NCI-H345 (cell line): ENCODE measurements around the gene SUMO2.
"Not testable (repeated sequence)": the region's sequence is repeated elsewhere in the genome, so short reads cannot be mapped to it uniquely, and the experiment has no call there.

ENCODE experiments used
- DNase-seq: peaks from one replicate; lab custom pipeline; 2025; lab: John Stamatoyannopoulos, UW

SUMO2 gene

DNA sequence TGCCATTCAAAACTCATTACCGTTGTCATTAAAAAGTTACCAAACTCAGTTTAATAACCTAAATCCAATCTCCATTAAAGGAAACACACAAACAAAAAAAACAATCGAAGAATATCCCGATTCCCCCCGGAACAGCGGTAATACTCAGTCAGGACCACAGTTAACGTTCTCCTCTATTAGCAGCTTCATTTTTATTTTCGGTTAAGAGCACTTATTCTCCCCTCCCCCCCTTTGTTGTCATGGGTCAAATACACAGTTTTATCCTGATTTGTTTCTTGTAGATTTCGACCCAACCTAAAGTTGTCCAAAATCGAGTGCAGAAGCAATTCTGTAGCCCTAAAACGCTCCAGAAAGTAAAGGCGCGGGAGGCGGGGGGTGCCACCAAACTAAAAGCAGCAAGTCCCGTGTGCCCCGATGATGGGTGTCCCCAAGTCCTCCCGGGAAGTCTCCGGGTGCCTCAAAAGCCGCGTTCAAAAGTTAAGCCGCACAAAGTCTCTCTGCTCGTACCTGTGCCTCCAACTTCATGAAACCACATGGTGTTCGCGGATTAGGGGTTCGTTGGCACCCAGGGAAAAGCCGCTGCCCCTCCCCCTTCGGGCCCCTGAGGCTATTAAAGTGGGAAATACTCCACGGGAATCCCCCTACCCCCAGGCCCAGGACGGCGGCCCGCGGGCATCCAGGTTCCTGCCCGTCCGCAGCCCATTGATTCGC, 996 bp downstream of the SUMO2 start:
- DNase-seq, result peak; percentile 12

- DNase-seq, result no peak
Measured at GRCh38 chr17:75181110-75181509, 1.6 kb downstream of the SUMO2 start.

DNA sequence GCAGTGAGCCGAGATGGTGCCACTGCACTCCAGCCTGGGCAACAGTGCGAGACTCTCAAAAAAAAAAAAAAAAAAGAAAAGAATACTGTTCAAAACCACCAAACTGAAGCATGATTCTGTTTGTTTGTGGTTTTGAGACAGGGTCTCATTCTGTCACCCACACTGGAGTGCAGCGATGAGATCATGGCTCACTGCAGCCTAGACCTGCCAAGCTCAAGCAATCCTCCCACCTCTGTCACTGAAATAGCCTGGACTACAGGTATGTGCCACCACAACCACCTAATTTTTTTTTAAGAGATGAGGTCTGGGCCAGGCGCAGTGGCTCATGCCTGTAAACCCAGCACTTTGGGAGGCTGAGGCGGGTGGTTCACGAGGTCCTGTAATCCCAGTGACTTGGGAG, 4.3 kb downstream of the SUMO2 start:
- no peak for DNase-seq

- no peak for DNase-seq
Measured at GRCh38 chr17:75176625-75177024, 6.1 kb downstream of the SUMO2 start.

GRCh38 chr17:75174996-75175395, 7.8 kb downstream of the SUMO2 start:
- DNase-seq, result no peak

DNA sequence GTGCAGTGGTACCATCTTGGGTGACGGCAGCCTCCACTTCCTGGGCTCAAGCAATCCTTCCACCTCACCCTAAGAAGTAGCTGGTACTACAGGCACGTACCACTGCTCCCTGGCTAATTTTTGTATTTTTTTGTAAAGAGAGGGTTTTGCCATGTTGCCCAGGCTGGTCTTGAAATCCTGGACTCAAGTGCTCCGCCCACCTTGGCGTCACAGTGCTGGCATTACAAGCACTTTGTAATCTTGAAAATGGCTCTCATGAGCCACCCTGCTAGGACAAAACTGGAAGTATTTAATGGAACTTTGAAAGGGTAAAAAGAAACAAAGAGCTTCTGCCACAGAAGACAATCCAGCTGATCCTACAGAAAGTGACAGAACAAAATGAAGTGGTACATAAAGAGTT, 9.2 kb downstream of the SUMO2 start:
- no peak for DNase-seq

GRCh38 chr17:75168998-75169397, 13.8 kb downstream of the SUMO2 start:
- no peak for DNase-seq

GRCh38 chr17:75164606-75165005, 18.2 kb downstream of the SUMO2 start:
- DNase-seq, result not testable (repeated sequence)

GRCh38 chr17:75163074-75163473, 19.7 kb downstream of the SUMO2 start:
- no peak for DNase-seq

GRCh38 chr17:75160211-75160610, 22.5 kb downstream of the SUMO2 start:
- no peak for DNase-seq

GRCh38 chr17:75159196-75160031, 23.3 kb downstream of the SUMO2 start:
- DNase-seq, result no peak

DNA sequence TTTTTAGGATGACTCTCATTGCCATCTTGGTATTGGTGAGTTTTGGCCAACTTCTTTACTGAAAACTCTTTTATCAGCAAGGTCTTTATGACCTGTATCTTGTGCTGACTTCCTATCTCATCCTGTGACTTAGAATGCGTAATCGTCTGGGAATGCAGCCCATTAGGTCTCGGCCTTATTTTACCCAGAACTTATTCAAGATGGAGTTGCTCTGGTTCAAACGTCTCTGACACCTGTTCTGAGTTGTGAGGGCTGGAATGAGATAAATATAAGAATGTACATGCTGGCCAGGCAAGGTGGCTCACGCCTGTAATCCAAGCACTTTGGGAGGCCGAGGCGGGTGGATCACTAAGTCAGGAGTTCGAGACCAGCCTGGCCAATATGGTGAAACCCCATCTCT, 24.3 kb downstream of the SUMO2 start:
- not testable (repeated sequence) for DNase-seq

DNA sequence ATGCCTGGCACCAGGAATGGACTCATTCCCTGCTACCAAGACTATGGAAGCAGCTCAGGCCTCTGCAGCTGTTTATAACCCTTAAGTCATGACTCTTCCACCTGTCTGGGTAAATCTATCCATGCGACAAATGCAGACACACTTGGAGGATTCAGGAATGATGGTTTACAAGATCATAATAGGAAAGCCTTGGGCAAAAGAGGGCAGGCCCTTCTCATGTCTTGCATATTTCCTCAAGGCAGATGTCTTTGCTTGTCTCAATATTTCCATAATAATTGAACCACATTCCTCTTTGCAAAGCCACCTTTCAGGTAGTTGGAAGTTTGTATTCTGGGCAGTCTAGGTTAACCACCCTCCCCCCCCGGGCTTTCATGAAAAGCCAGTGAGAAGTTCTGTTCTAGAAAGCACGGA, 27.6 kb downstream of the SUMO2 start:
- no peak for DNase-seq

DNA sequence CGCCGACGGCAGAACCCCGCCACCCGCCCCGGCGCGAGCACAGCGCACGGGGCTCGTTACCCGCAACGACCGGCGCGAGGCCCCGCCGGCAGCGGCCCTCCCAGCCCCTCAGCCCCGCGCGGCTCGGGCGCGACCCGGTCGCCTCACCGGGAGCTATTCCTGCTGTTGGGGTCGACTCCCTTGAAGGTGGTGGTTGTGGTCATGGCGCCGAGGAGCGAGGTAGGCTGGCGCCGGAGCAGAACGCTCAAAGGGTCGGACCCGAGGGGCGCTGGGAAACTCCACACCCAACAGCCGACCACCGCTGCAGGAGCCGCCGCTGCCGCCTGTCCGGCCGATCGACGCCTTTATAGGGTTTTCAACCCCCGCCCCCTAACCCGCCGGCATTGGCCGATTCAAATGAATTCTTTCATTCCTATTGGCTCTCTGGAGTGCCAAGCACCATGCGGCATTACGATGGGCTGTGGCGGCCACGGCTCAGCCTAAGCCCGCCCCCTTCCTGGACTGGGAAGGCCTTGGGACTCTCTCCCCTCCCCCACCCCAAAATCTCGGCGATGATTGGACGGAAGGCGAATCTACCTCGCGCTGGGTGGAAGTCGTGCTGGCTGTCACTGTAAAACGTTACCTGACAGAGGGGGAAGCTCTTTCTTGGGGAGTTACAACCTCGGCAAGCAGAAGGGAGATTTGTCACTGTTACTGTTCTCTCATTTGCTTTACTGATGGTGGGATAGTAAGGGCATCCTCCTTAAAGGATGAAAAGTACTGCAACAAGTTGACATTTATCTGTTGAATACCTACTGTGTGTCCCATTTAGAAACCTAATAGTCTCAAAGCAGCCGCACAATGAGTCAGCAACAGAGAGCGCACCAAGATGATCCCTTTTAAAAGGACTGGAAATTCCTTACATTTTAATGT, 28.3 kb downstream of the SUMO2 start, which contains the start of gene JPT1:
JPT1 (minus strand) TSS at position 318 of the 912 bp plus-strand sequence; CDS start at position 203, 115 bp downstream.
- peak; percentile 100 for DNase-seq

DNA sequence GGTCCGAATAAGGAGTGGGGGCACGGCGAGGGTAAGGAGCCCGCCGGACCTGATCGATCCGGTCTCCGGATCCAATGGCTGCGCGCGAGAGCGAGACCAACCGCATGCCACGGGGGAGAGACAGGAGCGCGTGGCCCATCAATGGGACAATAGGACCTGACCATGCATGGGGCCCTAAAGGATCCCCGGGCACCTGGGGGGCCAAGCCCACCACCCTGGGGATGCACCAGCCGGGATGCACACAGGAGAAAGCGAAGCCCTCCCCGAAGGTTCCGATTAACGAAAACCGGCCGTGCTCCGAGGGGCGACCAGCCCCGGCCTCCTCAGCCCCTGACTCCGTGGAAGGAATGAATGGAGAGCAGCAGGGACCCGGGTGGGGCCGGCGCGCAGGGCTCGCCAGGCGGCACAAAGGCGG, 29.0 kb downstream of the SUMO2 start:
- DNase-seq, result peak; percentile 53

DNA sequence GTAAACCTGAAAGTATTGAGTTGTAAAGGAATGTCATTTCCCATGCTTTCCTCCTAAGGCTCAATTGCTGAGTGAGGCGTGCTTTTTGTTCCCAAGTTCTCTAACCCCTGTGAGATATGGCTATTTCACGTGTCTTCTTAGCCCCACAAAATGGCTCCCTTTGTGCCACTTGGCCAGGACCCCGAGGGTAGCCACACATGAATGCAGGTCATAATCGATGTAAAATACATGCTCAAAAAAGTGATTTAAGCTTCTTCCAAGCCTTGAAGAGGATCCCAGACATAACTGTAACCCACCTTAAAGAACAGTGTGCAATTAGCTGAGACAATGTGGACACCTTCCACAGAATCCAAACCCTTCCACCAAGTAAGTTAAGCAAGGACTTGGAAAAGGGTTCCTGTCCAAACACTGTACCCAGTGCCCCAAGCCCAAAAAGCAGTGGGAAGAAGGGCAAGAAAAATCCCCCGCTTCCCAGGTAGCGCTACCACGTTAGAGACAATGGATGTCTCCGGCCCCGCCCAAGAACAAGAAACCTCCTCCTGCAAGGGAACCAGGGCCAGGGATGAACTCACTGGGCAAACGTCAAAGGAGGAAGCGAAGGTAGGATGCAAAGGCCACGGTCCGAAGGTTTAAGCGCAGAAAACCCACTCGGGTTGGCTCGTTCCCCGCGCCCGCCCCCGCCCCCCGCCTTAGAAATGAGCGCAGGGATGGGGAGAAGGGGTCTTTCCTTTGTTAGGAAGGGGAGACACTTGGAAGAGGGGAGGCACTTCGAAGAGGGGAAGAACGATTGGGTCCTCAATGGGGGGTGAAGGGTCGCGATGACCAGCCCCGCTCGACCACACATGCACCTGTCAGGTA, 29.6 kb downstream of the SUMO2 start:
- DNase-seq, result peak; percentile 36

- DNase-seq, result no peak
Measured at GRCh38 chr17:75152523-75152921, 30.2 kb downstream of the SUMO2 start.

- no peak for DNase-seq
Measured at GRCh38 chr17:75151930-75152329, 30.8 kb downstream of the SUMO2 start.

- DNase-seq, result no peak
Measured at GRCh38 chr17:75147878-75148546, 34.7 kb downstream of the SUMO2 start.

DNA sequence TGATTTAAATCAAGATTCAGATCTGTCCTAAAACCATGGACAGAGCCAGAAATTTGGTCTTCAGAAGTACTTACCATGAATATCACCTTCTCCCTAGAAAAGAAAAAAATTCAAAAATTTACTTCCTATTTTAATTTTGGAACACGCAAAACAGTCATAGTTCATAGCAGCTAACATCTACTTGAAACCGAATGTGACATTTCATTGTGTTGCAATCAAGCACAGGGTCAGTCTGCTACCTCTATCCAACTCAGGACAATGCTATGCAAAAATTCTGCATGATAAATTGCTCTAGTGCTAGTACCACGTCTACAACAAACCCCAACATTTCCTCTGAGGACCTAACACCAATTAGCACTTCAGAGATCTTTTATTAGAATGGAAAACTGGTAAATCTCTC, 36.2 kb downstream of the SUMO2 start:
- no peak for DNase-seq
